GM19438 (cell line): ENCODE data around the gene RASAL2.

Experiments used
- ATAC-seq: cut with Tn5 transposase; IDR thresholded peaks from one replicate; pipeline ENCODE4 v1.9.1; 2021; ENCODE audit warnings: low read depth; ENCODE audit not compliant: unreplicated experiment

RASAL2 gene

DNA sequence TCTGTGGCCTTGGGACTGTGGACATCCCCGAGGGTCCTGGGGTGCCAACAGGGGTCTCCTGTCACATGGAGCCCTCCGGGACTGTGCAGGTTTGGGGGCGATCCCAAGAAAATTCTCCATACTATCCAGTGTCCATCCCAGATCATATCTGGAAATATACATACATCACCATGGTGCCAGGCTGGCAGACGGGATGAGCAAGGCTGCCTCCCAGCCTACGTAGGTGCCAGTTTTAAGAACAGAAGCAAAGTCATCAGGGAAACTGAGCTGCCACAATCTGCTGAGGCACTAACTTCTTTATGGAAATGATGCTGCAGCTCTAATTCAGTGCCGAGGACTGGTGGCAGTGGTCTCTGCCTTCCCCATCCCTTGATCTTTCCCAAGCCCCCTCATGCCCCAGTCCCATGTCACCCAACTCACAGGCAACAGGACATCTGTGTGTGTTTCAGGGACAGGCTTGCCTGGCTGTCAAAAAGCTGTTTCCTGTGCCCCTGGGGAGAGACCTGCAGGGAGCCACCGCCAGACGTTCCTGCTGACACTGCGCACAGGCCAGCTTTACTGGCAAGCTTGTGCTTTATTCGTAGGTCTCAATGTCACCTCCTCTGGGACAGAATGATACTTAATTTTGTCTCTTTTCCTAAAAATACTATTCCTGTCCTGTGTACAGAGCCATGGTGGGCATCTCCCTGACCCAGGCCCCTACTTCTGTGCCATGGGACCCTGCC, 434.5 kb downstream of the RASAL2 start:
- no peak for ATAC-seq

DNA sequence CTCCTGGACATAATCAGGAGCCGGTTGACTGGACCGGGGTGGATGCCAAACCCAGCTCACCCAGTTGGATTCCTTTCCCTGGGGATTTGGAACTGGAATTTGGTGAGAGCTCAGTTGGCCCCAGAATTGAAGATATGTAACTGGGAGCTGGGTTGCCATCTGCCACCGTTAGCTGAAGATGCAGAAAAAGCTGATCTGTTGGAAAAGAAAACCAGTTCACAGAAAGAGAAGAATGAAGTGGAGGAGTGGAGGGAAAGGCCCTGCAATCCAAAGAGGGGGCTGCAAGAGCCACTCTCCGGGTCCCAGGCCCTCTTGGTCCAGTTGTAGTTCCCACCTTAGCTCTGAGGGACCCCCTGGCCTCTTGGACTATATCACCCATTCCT, 435.0 kb downstream of the RASAL2 start:
- ATAC-seq = no peak

DNA sequence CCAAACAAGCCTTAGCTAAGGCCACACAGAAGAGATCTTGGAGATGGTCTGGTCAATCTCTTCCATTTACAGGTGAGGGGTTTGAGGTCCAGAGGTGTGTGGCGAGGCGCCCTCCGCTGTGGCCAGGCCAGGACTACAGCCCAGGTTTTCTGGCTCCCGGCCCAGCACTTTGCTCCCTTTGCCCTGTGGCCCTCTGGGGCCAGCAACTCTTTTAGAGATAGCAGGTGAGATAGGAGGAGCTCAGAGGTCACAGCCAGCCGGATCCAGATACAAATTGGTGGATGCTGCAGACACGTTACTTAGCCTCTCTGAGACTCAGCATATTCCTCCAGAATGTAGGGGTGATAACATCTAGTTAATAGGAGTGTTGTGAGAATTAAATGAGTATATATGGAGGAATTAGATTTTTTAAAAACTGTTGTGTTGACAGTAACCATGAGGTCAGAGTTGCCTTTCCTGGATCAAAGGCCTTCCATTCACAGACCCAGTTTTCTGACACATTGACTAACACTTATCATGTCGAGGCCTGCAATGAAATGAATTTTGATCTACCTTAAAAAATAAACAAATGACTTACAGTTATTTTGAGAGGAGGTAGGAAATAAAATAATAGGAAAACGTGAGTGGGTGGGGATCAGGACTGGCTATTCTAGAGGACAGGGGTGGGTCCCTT, 435.6 kb downstream of the RASAL2 start:
- no peak for ATAC-seq

DNA sequence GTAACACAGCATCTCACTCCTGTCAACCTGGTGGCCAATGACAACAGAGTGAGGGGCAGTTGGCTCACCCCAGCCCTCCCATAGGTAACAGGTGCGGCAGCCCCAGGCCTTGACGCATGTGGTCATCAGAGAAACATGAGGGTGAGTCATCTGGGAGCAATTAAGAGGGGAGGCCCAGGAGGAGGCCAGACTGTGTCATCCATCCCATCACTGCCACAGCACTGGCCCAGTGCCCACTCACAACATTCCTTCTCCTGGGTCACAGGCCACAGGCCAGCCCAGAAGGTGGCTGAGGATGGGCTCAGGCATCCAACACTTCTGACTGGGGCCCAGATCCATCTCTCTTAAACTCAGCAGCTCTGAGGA, 436.1 kb downstream of the RASAL2 start:
- no peak for ATAC-seq

DNA sequence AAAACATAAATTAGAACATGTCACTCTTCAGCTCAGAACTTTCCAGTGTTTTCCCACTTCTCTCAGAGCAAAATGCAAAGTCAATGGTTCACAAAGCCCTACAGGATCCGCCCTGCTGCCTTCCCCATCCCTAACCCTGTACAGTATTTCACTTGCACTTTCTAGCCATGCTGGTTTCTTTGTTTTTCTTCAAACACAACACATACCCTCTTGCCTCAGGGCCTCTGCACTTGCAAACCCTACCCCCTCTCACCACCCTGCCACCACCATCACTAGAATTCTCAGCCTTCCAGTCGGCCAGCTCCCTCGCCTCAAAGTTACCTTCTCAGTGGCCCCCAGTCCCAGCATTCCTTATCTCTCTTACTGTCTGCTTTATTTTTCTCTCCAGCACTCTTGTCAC, 436.6 kb downstream of the RASAL2 start:
- ATAC-seq = no peak

DNA sequence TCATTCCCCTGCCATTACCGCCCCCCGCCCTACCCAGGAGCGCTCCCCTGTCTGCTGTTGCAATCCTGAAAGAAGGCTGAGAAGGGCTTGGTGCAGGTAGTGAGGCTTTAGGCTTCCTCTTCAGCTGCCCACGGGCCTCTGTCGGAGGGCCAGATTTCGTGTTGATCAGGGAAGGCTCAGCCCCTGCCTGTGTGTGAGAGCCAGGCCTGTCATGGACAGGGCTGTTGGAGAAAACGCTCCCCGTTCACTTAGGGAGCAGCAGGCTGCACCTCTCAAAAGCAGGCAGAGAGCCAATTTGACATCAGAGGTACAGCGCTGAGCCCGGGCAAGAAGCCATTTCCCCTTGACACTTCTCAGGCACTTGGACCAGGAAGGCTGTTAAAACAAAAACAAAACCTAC, 438.0 kb downstream of the RASAL2 start:
- ATAC-seq = peak; percentile 12

DNA sequence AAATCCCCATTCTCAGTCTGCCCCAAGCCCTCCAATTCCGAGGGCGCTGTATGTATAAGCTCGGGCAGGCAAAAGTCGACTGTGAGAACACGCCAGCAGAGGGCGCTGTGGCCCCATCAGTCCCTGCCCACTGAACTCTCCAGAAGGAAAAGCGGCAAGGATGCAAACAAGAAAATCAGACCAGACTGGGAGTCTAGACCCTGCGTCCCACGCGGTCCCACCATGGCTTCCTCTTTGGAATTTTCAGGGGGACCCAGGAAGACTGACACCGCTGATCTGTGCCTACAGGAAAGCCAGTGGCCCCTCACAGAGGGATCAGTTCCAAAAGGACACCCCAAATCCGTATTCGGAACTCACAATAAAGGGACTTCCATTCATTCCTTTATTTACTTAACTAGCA, 438.5 kb downstream of the RASAL2 start:
- ATAC-seq = peak; percentile 81

DNA sequence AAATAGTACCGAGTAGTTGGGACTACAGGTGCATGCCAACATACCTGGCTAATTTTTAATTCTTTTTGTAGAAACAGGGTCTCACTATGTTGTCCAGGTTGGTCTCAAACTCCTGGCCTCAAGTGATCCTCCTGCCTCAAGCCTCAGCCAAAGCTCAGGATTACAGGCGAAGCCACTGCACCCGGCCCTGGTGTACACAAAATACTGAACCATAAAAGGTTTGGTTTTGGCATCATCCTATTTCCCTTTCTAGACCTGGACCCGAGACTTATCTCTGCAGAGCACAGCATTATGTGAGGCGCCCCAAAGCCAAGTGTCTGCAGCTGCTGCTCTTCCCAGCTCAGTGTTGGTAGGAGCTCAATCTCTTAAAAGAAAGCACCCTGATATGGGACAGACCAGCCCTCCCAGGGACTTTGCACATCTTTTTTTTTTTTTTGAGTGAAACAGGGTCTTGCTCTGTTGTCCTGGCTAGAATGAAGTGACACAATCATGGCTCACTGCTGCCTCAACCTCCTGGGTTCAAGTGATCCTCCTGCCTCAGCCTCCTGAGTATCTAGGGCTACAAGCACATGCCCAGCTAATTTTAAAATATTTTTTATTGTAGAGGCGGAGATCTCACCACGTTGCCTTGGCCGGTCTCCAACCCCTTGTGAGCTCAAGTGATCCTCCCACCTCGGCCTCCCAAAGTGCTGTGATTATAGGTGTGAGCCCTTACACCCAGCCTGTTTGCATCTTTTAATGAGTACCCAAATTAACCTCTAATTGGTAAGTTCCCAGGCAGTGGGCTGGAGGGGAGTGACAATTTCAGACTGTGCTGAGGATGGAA, 439.4 kb downstream of the RASAL2 start:
- ATAC-seq = no peak
